Measurements from ENCODE around the gene CYP4B1.

GRCh38 chr1:46810596-46810995, 11.8 kb downstream of the CYP4B1 start:
- no peak for TF ChIP-seq CTCF (IDR thresholded peaks at IDR 0.05; ENCODE audit: low read length)
- TF ChIP-seq EZH2 (IDR thresholded peaks at IDR 0.05; ENCODE audit: borderline replicate concordance, low read length), result no peak

All from OCI-LY1 (cell line).